ENCODE measurements around the gene ADAM21.
A peak's percentile ranks its signal among the peaks of the same experiment; 100 is the strongest.
"Not testable (repeated sequence)": the region's sequence is repeated elsewhere in the genome, so short reads cannot be mapped to it uniquely, and the experiment has no call there.

Gene ADAM21

GRCh38 chr14:70451874-70452273 is at the start of gene ADAM21:
ADAM21 (plus strand) TSS chr14:70452174; CDS start chr14:70457500, 5,326 bp downstream.
- in situ Hi-C loops (cut with HindIII; ENCODE audit: low sequenced_read_pairs), result no loop called here
- TF ChIP-seq CTCF (IDR thresholded peaks at IDR 0.05; ENCODE audit: low read depth, low read length), result no peak
- no peak within 1 kb of the TSS for H3K4me3 ChIP-seq (ENCODE audit: low read depth, low read length)
- no peak for DNase-seq (ENCODE audit: low read depth, low spot score)

- DNase-seq (ENCODE audit: low read depth, low spot score), result peak; percentile 52
- H3K4me3 ChIP-seq (ENCODE audit: low read depth, low read length); in situ Hi-C loops (cut with HindIII; ENCODE audit: low sequenced_read_pairs): not testable (repeated sequence)
Measured at GRCh38 chr14:70403335-70403734, 48.6 kb upstream of the ADAM21 start.

DNA sequence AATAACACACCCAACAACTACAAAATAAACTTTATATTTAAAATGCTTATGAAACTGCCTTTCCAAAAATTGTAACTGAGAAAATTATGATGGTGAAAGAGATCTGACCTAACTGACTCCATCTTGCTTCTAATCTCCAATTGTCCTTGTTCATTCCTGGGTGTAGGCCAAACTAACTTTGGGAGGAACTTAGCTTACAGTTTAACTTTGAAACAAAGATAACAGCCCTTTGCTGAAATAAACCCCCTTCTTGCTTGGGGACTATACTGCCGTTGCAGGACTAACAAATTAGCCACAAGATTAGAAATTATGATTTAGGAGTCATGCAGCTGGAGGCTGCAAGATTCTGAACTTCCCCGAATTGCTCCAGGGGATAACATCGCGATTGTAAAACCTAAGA is 45.8 kb upstream of the ADAM21 start:
- not testable (repeated sequence) for H3K4me3 ChIP-seq (ENCODE audit: low read depth, low read length)

GRCh38 chr14:70407621-70408020 is 44.4 kb upstream of the ADAM21 start:
- no peak for DNase-seq (ENCODE audit: low read depth, low spot score)
- no peak overlapping the region for H3K4me3 ChIP-seq (ENCODE audit: low read depth, low read length)
- TF ChIP-seq CTCF (IDR thresholded peaks at IDR 0.05; ENCODE audit: low read depth, low read length), result no peak
- in situ Hi-C loops (cut with HindIII; ENCODE audit: low sequenced_read_pairs), result no loop called here

More for the DNA sequence above, 45.8 kb upstream of the ADAM21 start:
- in situ Hi-C loops (cut with HindIII; ENCODE audit: low sequenced_read_pairs); DNase-seq (ENCODE audit: low read depth, low spot score): not testable (repeated sequence)

DNA sequence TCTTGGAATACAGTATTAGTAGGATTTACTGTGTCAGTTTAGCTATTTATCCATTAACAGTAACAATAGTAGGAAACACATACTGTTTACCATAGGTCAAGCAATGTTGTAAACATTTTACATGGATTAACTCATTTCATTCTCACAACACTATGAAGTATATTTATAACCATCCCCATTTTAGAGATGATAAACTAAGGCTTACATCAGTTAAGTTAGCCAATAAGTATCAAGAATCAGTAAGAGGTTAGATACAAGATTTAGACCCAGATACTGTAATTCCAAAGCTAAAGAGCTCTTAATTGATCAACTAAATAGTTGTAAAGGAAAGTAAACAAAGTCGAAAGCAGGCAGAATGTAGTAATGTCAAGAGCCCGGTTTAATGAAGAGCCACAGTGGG is 36.2 kb upstream of the ADAM21 start:
- TF ChIP-seq CTCF (IDR thresholded peaks at IDR 0.05; ENCODE audit: low read depth, low read length), result no peak
- peak overlapping the region; percentile 91 for H3K4me3 ChIP-seq (ENCODE audit: low read depth, low read length)
- DNase-seq (ENCODE audit: low read depth, low spot score), result no peak
- in situ Hi-C loops (cut with HindIII; ENCODE audit: low sequenced_read_pairs), result no loop called here

- TF ChIP-seq CTCF (IDR thresholded peaks at IDR 0.05; ENCODE audit: low read depth, low read length), result no peak
- DNase-seq (ENCODE audit: low read depth, low spot score), result peak; percentile 10
- H3K4me3 ChIP-seq (ENCODE audit: low read depth, low read length), result peak overlapping the region; percentile 91
- in situ Hi-C loops (cut with HindIII; ENCODE audit: low sequenced_read_pairs), result no loop called here
Measured at GRCh38 chr14:70416338-70416724, 35.6 kb upstream of the ADAM21 start.

DNA sequence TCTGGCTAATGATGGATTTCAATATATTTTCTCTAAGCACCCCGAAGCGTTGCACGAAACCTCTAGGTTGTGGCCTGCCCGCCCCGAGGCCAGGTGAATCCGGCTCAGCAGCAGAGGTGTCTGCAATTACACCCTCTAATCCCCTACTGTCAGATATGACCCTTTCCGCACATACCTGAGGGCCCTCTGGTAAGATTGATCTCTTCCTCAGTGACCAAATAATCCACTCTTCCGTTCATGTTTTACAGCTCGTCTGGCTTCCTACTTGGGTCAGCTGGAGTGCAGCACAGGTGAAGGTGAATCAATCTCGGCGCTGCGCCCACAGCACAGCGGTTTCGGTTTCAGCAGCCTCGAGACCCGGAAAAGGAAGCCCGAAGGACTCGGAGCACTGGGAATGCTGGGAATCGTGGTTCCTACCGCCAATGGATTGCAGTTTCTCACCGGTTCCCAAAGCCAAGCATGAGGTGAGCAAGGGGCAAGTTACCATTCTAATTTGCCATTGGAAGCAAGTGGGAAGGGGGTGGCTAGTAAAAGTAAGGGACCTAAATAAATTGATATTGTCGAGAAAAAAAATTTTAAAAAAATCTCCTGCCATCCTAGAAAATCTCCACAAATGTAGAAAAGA is 35.1 kb upstream of the ADAM21 start, which contains the start of gene SYNJ2BP:
TSS of gene SYNJ2BP (minus strand) at position 366 of the 625 bp plus-strand sequence. CDS start at position 239, 127 bp downstream.
- peak; percentile 69 for DNase-seq (ENCODE audit: low read depth, low spot score)
- TF ChIP-seq CTCF (IDR thresholded peaks at IDR 0.05; ENCODE audit: low read depth, low read length), result no peak
- in situ Hi-C loops (cut with HindIII; ENCODE audit: low sequenced_read_pairs), result no loop called here
- H3K4me3 ChIP-seq (ENCODE audit: low read depth, low read length), result peak within 1 kb of the TSS; percentile 91

DNA sequence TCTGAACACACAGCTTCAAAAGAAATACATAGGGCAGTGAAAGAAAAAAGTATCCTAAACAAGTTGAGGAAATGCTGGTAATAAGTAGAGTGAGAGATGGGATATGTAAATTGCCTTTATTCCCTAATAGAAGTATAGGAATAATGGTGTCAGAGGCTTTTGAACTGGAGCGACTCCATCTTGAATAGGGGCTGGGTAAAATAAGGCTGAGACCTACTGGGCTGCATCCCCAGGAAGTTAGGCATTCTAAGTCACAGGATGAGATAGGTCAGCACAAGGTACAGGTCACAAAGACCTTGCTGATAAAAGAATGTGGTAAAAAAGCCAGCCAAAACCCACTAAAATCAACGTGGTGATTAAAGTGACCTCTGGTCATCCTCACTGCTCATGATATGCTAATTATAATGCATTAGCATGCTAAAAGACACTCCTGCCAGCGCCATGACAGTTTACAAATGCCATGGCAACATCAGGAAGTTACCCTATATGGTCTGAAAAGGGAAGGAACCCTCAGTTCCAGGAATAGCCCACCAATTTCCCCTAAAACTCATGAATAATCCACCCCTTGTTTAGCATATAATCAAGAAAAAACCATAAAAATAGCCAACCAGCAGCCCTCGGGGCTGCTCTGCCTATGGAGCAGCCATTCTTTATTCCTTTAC is 32.6 kb upstream of the ADAM21 start:
- DNase-seq (ENCODE audit: low read depth, low spot score); in situ Hi-C loops (cut with HindIII; ENCODE audit: low sequenced_read_pairs); H3K4me3 ChIP-seq (ENCODE audit: low read depth, low read length): not testable (repeated sequence)

Measured in astrocyte of the spinal cord (primary cell).